Measurements from ENCODE around the gene RPGRIP1L. TPM values are rescaled to one million over a fixed set of nuclear protein-coding genes. Genes with fewer than 3 reads are reported as not detected.

Gene RPGRIP1L
- total RNA-seq, 1 donor from 2014 or later: 1.7 TPM

- DNase-seq (no peak), ATAC-seq (no peak)
- intact Hi-C loops (cut with micrococcal nuclease): no loop called here
Measured at GRCh38 chr16:53672461-53672860, 31.2 kb downstream of the RPGRIP1L start.

- no peak for ATAC-seq
- intact Hi-C loops (cut with micrococcal nuclease): no loop called here
- no peak for DNase-seq
Measured at GRCh38 chr16:53668869-53669268, 34.8 kb downstream of the RPGRIP1L start.

GRCh38 chr16:53666786-53667415, 36.8 kb downstream of the RPGRIP1L start:
- intact Hi-C loops (cut with micrococcal nuclease): no loop called here
- ATAC-seq (no peak), DNase-seq (no peak)

GRCh38 chr16:53664724-53665345, 38.8 kb downstream of the RPGRIP1L start:
- DNase-seq (no peak), ATAC-seq (peak; percentile 48)
- intact Hi-C loops (cut with micrococcal nuclease): no loop called here

GRCh38 chr16:53662072-53662471, 41.6 kb downstream of the RPGRIP1L start:
- no peak for ATAC-seq
- no peak for DNase-seq

GRCh38 chr16:53654946-53655345, 48.7 kb downstream of the RPGRIP1L start:
- intact Hi-C loops (cut with micrococcal nuclease): no loop called here
- no peak for DNase-seq
- ATAC-seq: no peak

More at GRCh38 chr16:53662072-53662471, 41.6 kb downstream of the RPGRIP1L start:
- intact Hi-C loops (cut with micrococcal nuclease): no loop called here

GRCh38 chr16:53651357-53651756, 52.3 kb downstream of the RPGRIP1L start:
- ATAC-seq (no peak), DNase-seq (no peak)
- intact Hi-C loops (cut with micrococcal nuclease): no loop called here

GRCh38 chr16:53646506-53646905, 57.2 kb downstream of the RPGRIP1L start:
- ATAC-seq (no peak), DNase-seq (no peak)
- intact Hi-C loops (cut with micrococcal nuclease): no loop called here

- DNase-seq: no peak
- ATAC-seq: no peak
- intact Hi-C loops (cut with micrococcal nuclease): no loop called here
Measured at GRCh38 chr16:53643474-53643873, 60.2 kb downstream of the RPGRIP1L start.

- DNase-seq (no peak), ATAC-seq (no peak)
- intact Hi-C loops (cut with micrococcal nuclease): no loop called here
Measured at GRCh38 chr16:53642094-53642493, 61.6 kb downstream of the RPGRIP1L start.

GRCh38 chr16:53636978-53637377, 66.7 kb downstream of the RPGRIP1L start:
- ATAC-seq (no peak), DNase-seq (no peak)
- intact Hi-C loops (cut with micrococcal nuclease): no loop called here

GRCh38 chr16:53632526-53632925, 71.1 kb downstream of the RPGRIP1L start:
- ATAC-seq: no peak
- DNase-seq: no peak
- intact Hi-C loops (cut with micrococcal nuclease): no loop called here

- ATAC-seq: no peak
- intact Hi-C loops (cut with micrococcal nuclease): no loop called here
- DNase-seq: no peak
Measured at GRCh38 chr16:53631236-53632025, 72.2 kb downstream of the RPGRIP1L start.

GRCh38 chr16:53629607-53630312, 73.9 kb downstream of the RPGRIP1L start:
- no peak for ATAC-seq
- intact Hi-C loops (cut with micrococcal nuclease): no loop called here

GRCh38 chr16:53629151-53629550, 74.5 kb downstream of the RPGRIP1L start:
- intact Hi-C loops (cut with micrococcal nuclease): no loop called here
- ATAC-seq: no peak
- no peak for DNase-seq

More at GRCh38 chr16:53629607-53630312, 73.9 kb downstream of the RPGRIP1L start:
- no peak for DNase-seq

GRCh38 chr16:53626811-53627210, 76.8 kb downstream of the RPGRIP1L start:
- no peak for ATAC-seq
- intact Hi-C loops (cut with micrococcal nuclease): no loop called here
- DNase-seq: no peak

- DNase-seq (no peak), ATAC-seq (no peak)
- intact Hi-C loops (cut with micrococcal nuclease): no loop called here
Measured at GRCh38 chr16:53626161-53626560, 77.5 kb downstream of the RPGRIP1L start.

- DNase-seq (no peak), ATAC-seq (no peak)
- intact Hi-C loops (cut with micrococcal nuclease): no loop called here
Measured at GRCh38 chr16:53625221-53625620, 78.4 kb downstream of the RPGRIP1L start.

- intact Hi-C loops (cut with micrococcal nuclease): no loop called here
- ATAC-seq (no peak), DNase-seq (no peak)
Measured at GRCh38 chr16:53622315-53622714, 81.3 kb downstream of the RPGRIP1L start.

- ATAC-seq (no peak), DNase-seq (no peak)
- intact Hi-C loops (cut with micrococcal nuclease): no loop called here
Measured at GRCh38 chr16:53620476-53620875, 83.2 kb downstream of the RPGRIP1L start.

All from left ventricle myocardium superior (tissue), 1 donor.